Measurements from ENCODE around the gene JAK1.

JAK1 gene

GRCh38 chr1:64898107-64898861 is 68.1 kb downstream of the JAK1 start (continued):
- TF ChIP-seq ZNF311 (tag by site-specific recombination; IDR thresholded peaks at IDR 0.05; ENCODE audit: borderline replicate concordance) (no peak), ZNF639 (tag by site-specific recombination; IDR thresholded peaks at IDR 0.05) (peak; percentile 59; the same call in 1 of the 2 replicates), ZNF561 (tag by site-specific recombination; IDR thresholded peaks at IDR 0.05; ENCODE audit: borderline replicate concordance) (peak; percentile 84; the same call in 1 of the 2 replicates), GLIS2 (tag by site-specific recombination; IDR thresholded peaks at IDR 0.05) (no peak), TRIM28 (IDR thresholded peaks at IDR 0.05; ENCODE audit: borderline replicate concordance, low read length) (peak; percentile 94), SP3 (tag by site-specific recombination; IDR thresholded peaks at IDR 0.05) (no peak), ZBTB7A (tag by site-specific recombination; IDR thresholded peaks at IDR 0.05; ENCODE audit: low read depth) (no peak), ZNF704 (tag by site-specific recombination; IDR thresholded peaks at IDR 0.05) (no peak), ZBTB8A (tag by site-specific recombination; IDR thresholded peaks at IDR 0.05) (no peak), TSHZ1 (tag by site-specific recombination; IDR thresholded peaks at IDR 0.05; ENCODE audit: borderline replicate concordance) (no peak), YY2 (tag by site-specific recombination; IDR thresholded peaks at IDR 0.05) (no peak), ZNF501 (tag by site-specific recombination; IDR thresholded peaks at IDR 0.05) (peak; percentile 17; the same call in 1 of the 2 replicates), ZNF423 (tag by site-specific recombination; IDR thresholded peaks at IDR 0.05) (no peak), ZXDB (tag by site-specific recombination; IDR thresholded peaks at IDR 0.05) (peak; percentile 38; the same call in 1 of the 2 replicates), ZNF404 (tag by site-specific recombination; IDR thresholded peaks at IDR 0.05) (no peak), ZEB2 (tag by site-specific recombination; IDR thresholded peaks at IDR 0.05) (peak; percentile 69; the same call in 1 of the 2 replicates), PRDM1 (tag by site-specific recombination; IDR thresholded peaks at IDR 0.05) (no peak), RBAK (tag by site-specific recombination; IDR thresholded peaks at IDR 0.05) (no peak), ZNF692 (tag by site-specific recombination; IDR thresholded peaks at IDR 0.05) (no peak), ZBTB49 (tag by site-specific recombination; IDR thresholded peaks at IDR 0.05; ENCODE audit: low read depth) (no peak), ZNF488 (tag by site-specific recombination; IDR thresholded peaks at IDR 0.05) (no peak), IKZF3 (tag by site-specific recombination; IDR thresholded peaks at IDR 0.05) (peak; percentile 94), ZNF645 (tag by site-specific recombination; IDR thresholded peaks at IDR 0.05) (no peak), BCL11A (tag by site-specific recombination; IDR thresholded peaks at IDR 0.05; ENCODE audit: low read depth) (no peak), ZBTB48 (tag by site-specific recombination; IDR thresholded peaks at IDR 0.05) (peak; percentile 94), EGR2 (tag by site-specific recombination; IDR thresholded peaks at IDR 0.05; ENCODE audit: low read depth) (no peak), ZIC2 (tag by site-specific recombination; IDR thresholded peaks at IDR 0.05) (peak; percentile 55)

All from HEK293 (cell line).